ENCODE results near the gene IFT57. TPM values are rescaled to one million over a fixed set of nuclear protein-coding genes. Genes with fewer than 3 reads are reported as not detected.

IFT57 gene
- total RNA-seq, 1 donor: 74.9 TPM

DNA sequence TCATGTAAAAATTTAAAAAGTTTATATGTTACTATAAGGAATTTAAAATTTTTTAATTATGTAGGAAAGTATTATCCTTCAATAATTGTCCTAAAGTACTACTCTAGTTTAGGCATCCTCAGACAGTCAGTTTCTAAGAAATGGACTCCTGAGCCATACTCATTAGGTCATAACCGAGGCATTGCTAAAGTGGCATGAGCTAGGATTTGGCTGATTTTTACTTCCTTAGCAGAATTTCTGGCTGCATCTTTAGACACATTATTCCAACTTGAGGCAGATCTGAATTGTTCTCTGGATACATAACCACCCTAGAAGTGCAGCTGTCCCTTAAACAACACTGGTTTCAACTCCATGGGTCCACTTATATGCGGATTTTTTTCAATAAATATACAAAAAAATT, 38.3 kb downstream of the IFT57 start:
- TF ChIP-seq, protein P1, sequence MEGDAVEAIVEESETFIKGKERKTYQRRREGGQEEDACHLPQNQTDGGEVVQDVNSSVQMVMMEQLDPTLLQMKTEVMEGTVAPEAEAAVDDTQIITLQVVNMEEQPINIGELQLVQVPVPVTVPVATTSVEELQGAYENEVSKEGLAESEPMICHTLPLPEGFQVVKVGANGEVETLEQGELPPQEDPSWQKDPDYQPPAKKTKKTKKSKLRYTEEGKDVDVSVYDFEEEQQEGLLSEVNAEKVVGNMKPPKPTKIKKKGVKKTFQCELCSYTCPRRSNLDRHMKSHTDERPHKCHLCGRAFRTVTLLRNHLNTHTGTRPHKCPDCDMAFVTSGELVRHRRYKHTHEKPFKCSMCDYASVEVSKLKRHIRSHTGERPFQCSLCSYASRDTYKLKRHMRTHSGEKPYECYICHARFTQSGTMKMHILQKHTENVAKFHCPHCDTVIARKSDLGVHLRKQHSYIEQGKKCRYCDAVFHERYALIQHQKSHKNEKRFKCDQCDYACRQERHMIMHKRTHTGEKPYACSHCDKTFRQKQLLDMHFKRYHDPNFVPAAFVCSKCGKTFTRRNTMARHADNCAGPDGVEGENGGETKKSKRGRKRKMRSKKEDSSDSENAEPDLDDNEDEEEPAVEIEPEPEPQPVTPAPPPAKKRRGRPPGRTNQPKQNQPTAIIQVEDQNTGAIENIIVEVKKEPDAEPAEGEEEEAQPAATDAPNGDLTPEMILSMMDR (IDR thresholded peaks at IDR 0.05; ENCODE audit: extremely low read depth, low read depth, low read length): no peak
- Histone ChIP-seq H3K79me2 (ENCODE audit: insufficient read depth, low read length) (no peaks in the 10 kb centered on the region), H3K36me3 (ENCODE audit: insufficient read depth, low read length) (no peaks in the 10 kb centered on the region), H3K4me2 (ENCODE audit: insufficient read depth, low read length) (no peak overlapping the region), H3K27ac (ENCODE audit: low read depth, low read length) (no peak overlapping the region), H3K4me3 (ENCODE audit: insufficient read depth, low read length) (no peak overlapping the region), H3K9me3 (ENCODE audit: low read depth, low read length) (no peaks in the 10 kb centered on the region), H3K4me1 (ENCODE audit: insufficient read depth, low read length) (peaks cover 24% of the 10 kb centered on the region), H4K20me1 (ENCODE audit: insufficient read depth, low read length) (no peaks in the 10 kb centered on the region), H2AFZ (ENCODE audit: low read length) (no peak overlapping the region), H3K27me3 (ENCODE audit: insufficient read depth, low read length) (no peaks in the 10 kb centered on the region)
- DNase-seq (ENCODE audit: insufficient read length, low spot score, missing footprints): no peak

DNA sequence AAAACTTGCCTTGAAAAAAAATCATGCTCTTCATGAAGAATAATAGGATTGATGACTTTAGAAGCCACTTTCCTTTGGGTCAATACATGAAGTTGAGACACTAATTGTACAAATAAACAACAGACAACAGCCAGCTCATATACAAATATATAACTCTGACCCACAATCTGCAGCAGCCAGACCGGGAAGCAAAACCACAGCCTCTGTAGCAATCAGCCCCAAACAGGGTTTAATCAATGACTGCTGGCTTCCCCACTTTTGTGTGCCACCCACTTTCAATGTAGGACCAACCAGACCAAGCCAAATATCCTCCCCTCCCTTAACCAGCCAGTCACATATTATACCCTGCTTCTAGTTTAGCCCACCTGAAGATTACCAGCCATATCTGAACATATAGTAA, 39.0 kb downstream of the IFT57 start:
- no peak overlapping the region for H3K4me3 ChIP-seq (ENCODE audit: insufficient read depth, low read length)
- no peak overlapping the region for H3K4me2 ChIP-seq (ENCODE audit: insufficient read depth, low read length)
- no peak overlapping the region for H2AFZ ChIP-seq (ENCODE audit: low read length)
- H3K27me3 ChIP-seq (ENCODE audit: insufficient read depth, low read length): no peaks in the 10 kb centered on the region
- DNase-seq (ENCODE audit: insufficient read length, low spot score, missing footprints): no peak
- H3K27ac ChIP-seq (ENCODE audit: low read depth, low read length): no peak overlapping the region
- H3K4me1 ChIP-seq (ENCODE audit: insufficient read depth, low read length): peaks cover 28% of the 10 kb centered on the region
- no peaks in the 10 kb centered on the region for H3K9me3 ChIP-seq (ENCODE audit: low read depth, low read length)
- TF ChIP-seq, protein P1 (IDR thresholded peaks at IDR 0.05; ENCODE audit: extremely low read depth, low read depth, low read length): no peak
- H4K20me1 ChIP-seq (ENCODE audit: insufficient read depth, low read length): no peaks in the 10 kb centered on the region
- no peaks in the 10 kb centered on the region for H3K36me3 ChIP-seq (ENCODE audit: insufficient read depth, low read length)
- no peaks in the 10 kb centered on the region for H3K79me2 ChIP-seq (ENCODE audit: insufficient read depth, low read length)

DNA sequence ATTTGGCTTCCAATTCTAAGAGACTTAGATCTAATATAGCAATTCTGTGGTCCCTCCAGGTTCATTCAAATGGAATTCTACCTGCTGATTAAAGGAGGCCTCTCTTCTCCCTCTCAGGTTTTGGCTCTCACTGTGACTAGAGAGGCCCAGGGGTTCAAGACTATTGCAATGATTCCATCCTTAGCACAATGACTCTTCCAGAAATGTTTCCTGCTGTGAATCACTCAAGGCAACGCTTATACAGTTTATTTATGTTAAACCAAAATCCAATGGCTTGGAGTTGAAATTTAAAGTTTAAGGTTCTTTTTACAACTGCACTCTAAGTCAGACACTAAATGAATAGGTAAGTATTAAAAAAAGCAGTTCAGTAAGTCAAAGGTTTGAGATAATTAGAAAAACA, 39.9 kb downstream of the IFT57 start:
- H3K27ac ChIP-seq (ENCODE audit: low read depth, low read length): peak overlapping the region; percentile 10
- H3K4me2 ChIP-seq (ENCODE audit: insufficient read depth, low read length): no peak overlapping the region
- TF ChIP-seq, protein P1 (IDR thresholded peaks at IDR 0.05; ENCODE audit: extremely low read depth, low read depth, low read length): no peak
- peaks cover 28% of the 10 kb centered on the region for H3K4me1 ChIP-seq (ENCODE audit: insufficient read depth, low read length)
- H2AFZ ChIP-seq (ENCODE audit: low read length): no peak overlapping the region
- DNase-seq (ENCODE audit: insufficient read length, low spot score, missing footprints): no peak
- no peaks in the 10 kb centered on the region for H3K79me2 ChIP-seq (ENCODE audit: insufficient read depth, low read length)
- H3K27me3 ChIP-seq (ENCODE audit: insufficient read depth, low read length): no peaks in the 10 kb centered on the region
- no peak overlapping the region for H3K4me3 ChIP-seq (ENCODE audit: insufficient read depth, low read length)
- no peaks in the 10 kb centered on the region for H3K9me3 ChIP-seq (ENCODE audit: low read depth, low read length)
- no peaks in the 10 kb centered on the region for H3K36me3 ChIP-seq (ENCODE audit: insufficient read depth, low read length)
- H4K20me1 ChIP-seq (ENCODE audit: insufficient read depth, low read length): no peaks in the 10 kb centered on the region

DNA sequence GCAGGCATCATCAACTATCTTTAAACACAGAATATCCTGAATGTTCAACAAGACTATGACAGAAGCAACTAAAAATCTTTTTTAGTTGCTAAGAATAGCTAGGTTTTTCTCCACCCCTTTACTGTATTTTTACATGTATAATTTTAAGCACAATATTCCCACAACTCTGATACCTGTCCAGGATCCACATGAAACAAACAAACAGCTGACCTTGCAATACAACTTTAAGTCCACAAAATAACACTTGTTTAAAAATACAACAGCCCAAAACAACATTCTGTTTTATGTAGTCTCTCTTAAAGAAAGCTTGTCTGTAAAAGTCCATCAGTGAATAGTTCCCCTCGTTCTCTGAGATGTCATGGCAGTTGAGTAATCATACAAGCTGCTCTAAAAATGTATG, 41.1 kb downstream of the IFT57 start:
- H4K20me1 ChIP-seq (ENCODE audit: insufficient read depth, low read length): no peaks in the 10 kb centered on the region
- TF ChIP-seq, protein P1 (IDR thresholded peaks at IDR 0.05; ENCODE audit: extremely low read depth, low read depth, low read length): no peak
- peak overlapping the region; percentile 69 for H3K27ac ChIP-seq (ENCODE audit: low read depth, low read length)
- H3K9me3 ChIP-seq (ENCODE audit: low read depth, low read length): no peaks in the 10 kb centered on the region
- no peak overlapping the region for H3K4me3 ChIP-seq (ENCODE audit: insufficient read depth, low read length)
- no peak overlapping the region for H3K4me2 ChIP-seq (ENCODE audit: insufficient read depth, low read length)
- H3K27me3 ChIP-seq (ENCODE audit: insufficient read depth, low read length): no peaks in the 10 kb centered on the region
- H3K36me3 ChIP-seq (ENCODE audit: insufficient read depth, low read length): no peaks in the 10 kb centered on the region
- H3K79me2 ChIP-seq (ENCODE audit: insufficient read depth, low read length): no peaks in the 10 kb centered on the region
- peaks cover 28% of the 10 kb centered on the region for H3K4me1 ChIP-seq (ENCODE audit: insufficient read depth, low read length)
- no peak for DNase-seq (ENCODE audit: insufficient read length, low spot score, missing footprints)
- H2AFZ ChIP-seq (ENCODE audit: low read length): no peak overlapping the region
